ENCODE measurements around the gene NAP1L4. TPM values are rescaled to one million over a fixed set of nuclear protein-coding genes. Genes with fewer than 3 reads are reported as not detected.

NAP1L4 gene
- polyA plus RNA-seq, 3 donors from 2014 or later, result 131 to 157 (median 139) TPM

DNA sequence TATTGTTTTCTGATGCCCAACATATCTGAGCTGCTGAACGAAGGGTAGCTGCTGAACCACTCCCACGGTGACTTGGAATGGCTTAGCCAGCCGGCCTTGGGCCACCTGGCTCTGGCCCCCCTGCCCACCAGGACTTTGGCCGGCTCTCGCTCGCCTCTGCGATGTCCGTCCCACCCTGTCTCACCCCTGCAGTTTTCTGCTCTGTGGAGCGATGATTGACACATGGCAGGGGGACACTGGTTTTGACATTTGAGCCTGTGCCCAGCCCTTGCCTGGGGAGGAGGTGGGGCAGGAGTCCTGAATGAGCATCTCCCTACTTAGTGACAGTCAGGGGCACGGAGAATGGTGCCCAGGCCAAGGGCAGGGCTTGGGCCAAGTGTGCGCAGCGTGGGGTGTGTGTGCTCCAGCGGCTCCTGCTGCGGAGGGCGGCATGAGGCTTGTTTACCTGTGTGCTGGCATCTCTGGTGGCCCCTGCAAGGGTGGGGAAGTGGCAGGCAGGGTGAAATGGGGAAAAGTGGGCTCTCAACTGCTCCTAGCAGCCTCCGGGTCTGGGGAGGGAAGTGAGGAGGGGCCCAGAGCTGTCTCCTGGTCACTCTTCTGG, 90.8 kb downstream of the NAP1L4 start:
- Mint-ChIP-seq H3K4me1 (peaks cover 46 to 57% of the 10 kb centered on the region in 2 donors), H3K36me3 (peaks cover 12 to 17% (median 16%) of the 10 kb centered on the region in 3 donors), H3K4me3 (peak overlapping the region; percentile 46 to 81 (median 67)), H3K27ac (peak overlapping the region; percentile 58 to 82 (median 68)), H3K27me3 (ENCODE audit: low read depth in 3 of 3) (peaks cover 6 to 9% (median 8%) of the 10 kb centered on the region in 3 donors), H3K9me3 (peaks cover 0 to 4% (median 0%) of the 10 kb centered on the region in 6 donors)
- DNase-seq, result no peak

DNA sequence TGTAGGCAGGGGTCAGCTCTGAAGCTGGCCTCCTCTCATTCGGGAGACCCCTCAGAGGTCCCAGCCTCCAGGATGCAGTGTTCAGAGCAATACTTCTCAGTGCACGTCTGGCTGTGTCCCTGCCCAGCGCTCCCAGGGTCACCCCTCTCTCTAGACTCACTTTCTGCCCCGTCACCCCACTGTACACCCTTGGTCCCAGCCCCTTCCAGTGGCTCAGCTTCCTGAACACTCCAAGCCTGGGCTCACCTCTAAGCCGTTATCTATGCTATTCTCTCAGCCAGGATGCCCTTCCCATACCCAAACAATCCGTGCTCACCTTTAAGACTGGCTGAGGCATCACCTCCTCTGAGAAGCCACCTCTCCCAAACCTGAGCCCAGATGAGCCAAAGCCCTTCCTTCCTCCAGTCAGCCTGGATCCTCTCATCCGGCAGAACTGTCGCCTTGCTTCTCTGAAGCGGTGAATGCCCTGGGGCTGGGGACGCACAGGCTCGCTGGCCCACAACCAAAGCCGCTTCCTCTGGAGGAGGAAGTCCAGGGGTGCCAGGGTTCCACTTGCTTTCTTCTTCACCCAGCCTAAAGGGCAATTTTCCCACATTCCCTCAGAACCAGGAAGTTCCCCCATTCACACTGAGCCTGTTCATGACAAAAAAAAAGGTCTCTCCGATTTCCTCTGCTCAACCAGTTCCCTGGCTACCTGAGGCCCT, 92.9 kb downstream of the NAP1L4 start:
- peak overlapping the region; percentile 95 to 100 (median 98) for H3K27ac Mint-ChIP-seq
- H3K4me1 Mint-ChIP-seq, result peaks cover 47 to 53% of the 10 kb centered on the region in 2 donors
- H3K36me3 Mint-ChIP-seq, result no peaks in the 10 kb centered on the region
- DNase-seq, result no peak
- H3K27me3 Mint-ChIP-seq (ENCODE audit: low read depth in 3 of 3), result peaks cover 6 to 7% (median 6%) of the 10 kb centered on the region in 3 donors
- H3K4me3 Mint-ChIP-seq, result peak overlapping the region; percentile 84 to 97 (median 90)
- peaks cover 0 to 2% (median 0%) of the 10 kb centered on the region in 6 donors for H3K9me3 Mint-ChIP-seq

DNA sequence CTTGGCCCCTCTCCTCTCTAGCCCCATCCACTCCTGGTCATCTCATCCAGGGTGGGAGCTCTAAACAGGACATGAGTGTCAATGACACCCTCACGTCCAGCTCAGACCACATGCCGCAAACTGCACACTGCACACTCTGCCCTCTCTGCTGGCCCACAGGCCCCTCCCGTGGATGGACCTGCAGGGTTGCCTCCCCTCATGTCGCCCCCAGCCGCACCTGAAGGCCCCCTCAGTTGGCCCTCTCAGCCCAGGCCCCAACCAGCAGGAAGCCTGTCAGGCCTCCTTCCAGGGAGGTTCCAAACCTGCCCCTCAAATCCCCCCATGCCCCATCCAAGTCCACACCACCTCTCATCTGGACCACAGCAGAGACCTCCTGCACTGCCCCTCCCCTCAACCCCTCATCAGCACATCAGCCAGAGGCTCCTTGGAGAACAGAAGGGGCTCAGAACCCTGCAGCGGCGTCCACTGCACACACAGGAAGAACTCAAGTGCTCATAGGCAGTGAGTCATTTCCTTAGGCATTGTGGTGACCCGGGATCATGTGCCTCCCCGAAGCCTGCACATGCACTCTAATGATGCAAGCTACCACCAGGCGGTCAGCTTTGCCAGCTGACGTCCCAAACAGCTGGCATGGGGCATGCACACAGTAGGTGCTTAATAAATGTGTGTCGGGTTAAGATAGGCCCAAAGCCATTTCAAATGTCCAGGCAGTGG, 93.6 kb downstream of the NAP1L4 start:
- Mint-ChIP-seq H3K4me3 (peak overlapping the region; percentile 84 to 97 (median 90)), H3K36me3 (no peaks in the 10 kb centered on the region), H3K27me3 (ENCODE audit: low read depth in 3 of 3) (peaks cover 6 to 7% (median 6%) of the 10 kb centered on the region in 3 donors), H3K4me1 (peaks cover 46 to 51% of the 10 kb centered on the region in 2 donors), H3K27ac (peak overlapping the region; percentile 95 to 100 (median 98)), H3K9me3 (peaks cover 0 to 2% (median 0%) of the 10 kb centered on the region in 6 donors)
- DNase-seq, result peak; percentile 73 to 74 (median 74)

DNA sequence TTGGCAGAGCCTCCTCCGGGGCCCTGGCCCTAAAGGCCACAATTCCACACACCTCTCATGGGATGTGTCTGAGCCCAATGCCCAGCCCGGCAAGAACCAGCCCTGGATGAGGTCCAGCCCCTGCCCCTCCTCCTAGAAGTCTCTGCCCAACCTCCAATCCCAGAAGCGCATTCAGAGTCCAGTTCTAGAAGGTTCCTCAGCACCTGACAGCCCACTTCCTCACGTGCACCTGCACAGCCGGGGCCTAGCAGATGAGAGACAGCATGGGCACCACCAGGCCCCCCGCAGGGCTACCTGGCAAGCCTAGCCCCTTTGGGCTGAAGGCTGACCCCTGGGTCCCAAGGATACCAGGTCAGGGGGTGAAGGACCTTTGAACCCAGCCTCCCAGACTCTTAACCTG, 95.1 kb downstream of the NAP1L4 start:
- Mint-ChIP-seq H3K27ac (peak overlapping the region in 3 of 6 donors; percentile 2 to 45 (median 35)), H3K4me1 (peaks cover 53% of the 10 kb centered on the region in 2 donors), H3K4me3 (peak overlapping the region in 2 of 5 donors; percentile 13 to 24), H3K36me3 (no peaks in the 10 kb centered on the region), H3K9me3 (peaks cover 0 to 2% (median 0%) of the 10 kb centered on the region in 6 donors), H3K27me3 (ENCODE audit: low read depth in 3 of 3) (peaks cover 6 to 8% (median 7%) of the 10 kb centered on the region in 3 donors)
- no peak for DNase-seq

DNA sequence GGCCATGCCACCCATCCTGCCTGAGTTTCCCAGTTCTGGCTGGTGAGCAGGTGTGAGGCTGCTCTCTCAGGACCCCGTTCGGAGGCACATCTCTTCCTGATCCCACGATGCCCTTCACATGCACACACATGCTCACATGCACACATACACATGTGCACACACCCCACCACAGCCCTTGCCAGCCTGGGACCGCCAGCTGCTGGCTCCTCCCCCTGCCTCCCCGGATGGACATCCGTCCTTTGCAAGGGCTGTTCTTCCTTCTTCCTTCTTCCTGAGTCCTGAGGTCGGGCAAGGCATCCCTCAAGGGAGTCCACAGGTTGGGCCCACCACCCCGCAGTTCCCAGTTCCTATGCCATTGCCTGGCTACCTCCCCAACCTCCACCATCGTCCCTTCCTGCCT, 96.1 kb downstream of the NAP1L4 start:
- Mint-ChIP-seq H3K27me3 (ENCODE audit: low read depth in 3 of 3) (peaks cover 3 to 8% (median 7%) of the 10 kb centered on the region in 3 donors), H3K4me3 (no peak overlapping the region), H3K27ac (peak overlapping the region in 5 of 6 donors; percentile 40 to 87 (median 77)), H3K9me3 (peaks cover 0 to 2% (median 0%) of the 10 kb centered on the region in 6 donors), H3K4me1 (peaks cover 56% of the 10 kb centered on the region in 2 donors), H3K36me3 (no peaks in the 10 kb centered on the region)
- DNase-seq, result no peak

Other genes with a start within 250 kb of the NAP1L4 start
- under 1 TPM in 1 of 3 donors, not detected in 2; 0.24 TPM for gene CDKN1C, start 106.6 kb downstream of the NAP1L4 start, polyA plus RNA-seq
- under 1 TPM in 1 of 3 donors, not detected in 2; 0.27 TPM for gene PHLDA2, start 62.9 kb downstream of the NAP1L4 start, polyA plus RNA-seq
- gene CARS1, start 65.1 kb upstream of the NAP1L4 start, polyA plus RNA-seq, result 10 to 100 TPM; 32.6 to 48.9 (median 44.2) TPM
- gene OSBPL5, start 173.0 kb upstream of the NAP1L4 start, polyA plus RNA-seq, result 10 to 100 TPM; 32.8 to 98.9 (median 33.3) TPM
- gene MRGPRG, start 226.5 kb upstream of the NAP1L4 start, polyA plus RNA-seq, result not detected
- gene MRGPRE, start 240.1 kb upstream of the NAP1L4 start, polyA plus RNA-seq, result not detected